Parathyroid adenoma (tissue), 2 donors: ENCODE measurements around the gene LRRN1.

Experiments used
- H2AFZ ChIP-seq: fragments of 300-600 bp; sonication (generic); one replicate; pipeline ENCODE4 v1.7.0; 2017; ENCODE audit warnings: antibody characterized with exemption, mild to moderate bottlenecking
- H3K27ac ChIP-seq: fragments of 300-600 bp; sonication (generic); one replicate; pipeline ENCODE4 v1.7.0; 2017
- H3K27me3 ChIP-seq: fragments of 300-600 bp; sonication (generic); one replicate; pipeline ENCODE4 v1.7.0; 2017; ENCODE audit warnings: low read length; ENCODE audit not compliant: control insufficient read depth, insufficient read depth
- H3K36me3 ChIP-seq: fragments of 300-600 bp; sonication (generic); one replicate; pipeline ENCODE4 v1.7.0; 2017; ENCODE audit warnings: low read length; ENCODE audit not compliant: control insufficient read depth, insufficient read depth
- H3K4me1 ChIP-seq: fragments of 300-600 bp; sonication (generic); one replicate; pipeline ENCODE4 v1.7.0; 2017; ENCODE audit warnings: control low read depth
- H3K4me2 ChIP-seq: fragments of 300-600 bp; sonication (generic); one replicate; pipeline ENCODE4 v1.7.0; 2017; ENCODE audit warnings: low read length
- H3K4me3 ChIP-seq: fragments of 300-600 bp; sonication (generic); one replicate; pipeline ENCODE4 v1.7.0; 2017; ENCODE audit warnings: low read depth, low read length
- H3K79me2 ChIP-seq: fragments of 300-600 bp; sonication (generic); one replicate; pipeline ENCODE4 v1.7.0; 2017; ENCODE audit warnings: control low read depth
- H3K9ac ChIP-seq: fragments of 300-600 bp; sonication (generic); one replicate; pipeline ENCODE4 v1.7.0; 2017; ENCODE audit warnings: mild to moderate bottlenecking
- H3K9me3 ChIP-seq: fragments of 300-600 bp; sonication (generic); one replicate; pipeline ENCODE4 v1.7.0; 2017; ENCODE audit warnings: low read length; ENCODE audit not compliant: control insufficient read depth
- TF ChIP-seq, protein P1 (sequence below): fragments of 300-600 bp; sonication (generic); IDR thresholded peaks from one replicate; pipeline ENCODE4 v1.7.0; 2017; ENCODE audit warnings: antibody characterized with exemption, mild to moderate bottlenecking
- donor health status: primary hyperparathyroidism.

Gene LRRN1

DNA sequence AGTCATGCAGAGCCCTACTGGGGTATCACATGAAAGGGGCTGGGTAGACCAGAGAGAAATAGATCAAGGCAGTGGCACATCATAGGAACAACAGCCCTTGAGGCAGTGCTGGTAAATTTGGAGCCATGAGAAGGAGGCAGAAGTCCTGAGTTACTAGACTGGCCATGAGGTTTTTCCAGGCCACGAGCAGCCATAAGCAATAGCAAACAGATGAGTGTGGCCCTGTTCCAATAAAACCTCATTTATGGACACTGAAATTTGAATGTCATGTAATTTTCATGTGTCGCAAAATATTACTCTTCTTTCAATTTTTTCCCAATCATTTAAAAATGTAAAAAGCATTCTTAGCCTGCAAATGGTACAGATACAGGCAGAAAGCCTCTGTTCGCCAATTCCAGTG, 28.1 kb upstream of the LRRN1 start:
- Histone ChIP-seq H3K9me3 (no peaks in the 10 kb centered on the region), H3K4me3 (no peak overlapping the region), H3K79me2 (no peaks in the 10 kb centered on the region), H2AFZ (no peak overlapping the region), H3K27ac (no peak overlapping the region), H3K27me3 (no peaks in the 10 kb centered on the region), H3K36me3 (no peaks in the 10 kb centered on the region), H3K4me1 (no peaks in the 10 kb centered on the region), H3K9ac (no peak overlapping the region), H3K4me2 (no peak overlapping the region)
- TF ChIP-seq, protein P1, sequence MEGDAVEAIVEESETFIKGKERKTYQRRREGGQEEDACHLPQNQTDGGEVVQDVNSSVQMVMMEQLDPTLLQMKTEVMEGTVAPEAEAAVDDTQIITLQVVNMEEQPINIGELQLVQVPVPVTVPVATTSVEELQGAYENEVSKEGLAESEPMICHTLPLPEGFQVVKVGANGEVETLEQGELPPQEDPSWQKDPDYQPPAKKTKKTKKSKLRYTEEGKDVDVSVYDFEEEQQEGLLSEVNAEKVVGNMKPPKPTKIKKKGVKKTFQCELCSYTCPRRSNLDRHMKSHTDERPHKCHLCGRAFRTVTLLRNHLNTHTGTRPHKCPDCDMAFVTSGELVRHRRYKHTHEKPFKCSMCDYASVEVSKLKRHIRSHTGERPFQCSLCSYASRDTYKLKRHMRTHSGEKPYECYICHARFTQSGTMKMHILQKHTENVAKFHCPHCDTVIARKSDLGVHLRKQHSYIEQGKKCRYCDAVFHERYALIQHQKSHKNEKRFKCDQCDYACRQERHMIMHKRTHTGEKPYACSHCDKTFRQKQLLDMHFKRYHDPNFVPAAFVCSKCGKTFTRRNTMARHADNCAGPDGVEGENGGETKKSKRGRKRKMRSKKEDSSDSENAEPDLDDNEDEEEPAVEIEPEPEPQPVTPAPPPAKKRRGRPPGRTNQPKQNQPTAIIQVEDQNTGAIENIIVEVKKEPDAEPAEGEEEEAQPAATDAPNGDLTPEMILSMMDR: no peak

DNA sequence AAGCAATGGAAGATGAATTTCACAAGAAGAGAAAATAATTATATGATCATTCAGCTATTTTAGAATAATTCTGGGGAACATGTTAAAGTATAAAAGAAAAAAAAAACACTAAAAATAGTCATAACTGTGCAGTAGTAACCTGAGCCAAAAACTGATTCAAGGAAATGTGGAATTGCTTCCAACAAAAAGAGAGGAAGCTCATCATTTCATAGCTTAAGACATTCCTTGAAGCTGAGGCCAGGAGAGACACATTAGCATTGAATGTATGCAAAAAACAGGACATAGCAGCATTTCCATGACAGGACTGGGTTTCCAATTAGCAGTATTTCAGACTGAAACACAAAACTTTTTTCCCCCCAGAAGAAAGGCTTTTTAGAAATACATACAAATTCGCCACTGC, 27.7 kb upstream of the LRRN1 start:
- Histone ChIP-seq H3K27me3 (no peaks in the 10 kb centered on the region), H3K4me1 (no peaks in the 10 kb centered on the region), H3K9me3 (no peaks in the 10 kb centered on the region), H3K36me3 (no peaks in the 10 kb centered on the region), H3K4me3 (no peak overlapping the region), H3K9ac (no peak overlapping the region), H3K4me2 (no peak overlapping the region), H3K79me2 (no peaks in the 10 kb centered on the region), H3K27ac (no peak overlapping the region), H2AFZ (no peak overlapping the region)
- TF ChIP-seq, protein P1: no peak

DNA sequence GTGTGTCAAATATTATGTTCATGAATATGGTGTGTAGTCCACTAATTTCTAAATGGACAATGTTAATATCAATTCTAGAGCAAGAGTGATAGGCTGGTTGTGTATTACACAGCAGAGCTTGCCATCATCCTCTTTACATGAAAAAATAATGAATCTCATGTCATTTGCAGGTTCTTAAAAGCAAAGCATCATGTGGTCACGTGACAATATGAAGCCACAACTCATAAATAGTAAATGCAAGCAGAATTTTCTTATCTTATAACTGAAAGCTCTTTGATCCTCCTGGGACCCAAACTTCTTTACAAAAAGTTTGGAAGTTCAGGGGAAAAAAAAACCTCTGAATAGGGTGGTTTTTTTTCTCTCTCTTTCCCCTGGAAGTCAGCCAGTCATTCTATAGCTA, 26.9 kb upstream of the LRRN1 start:
- no peaks in the 10 kb centered on the region for H3K36me3 ChIP-seq
- H3K27me3 ChIP-seq: no peaks in the 10 kb centered on the region
- H3K9me3 ChIP-seq: no peaks in the 10 kb centered on the region
- H2AFZ ChIP-seq: no peak overlapping the region
- H3K4me2 ChIP-seq: no peak overlapping the region
- no peak overlapping the region for H3K9ac ChIP-seq
- H3K4me3 ChIP-seq: no peak overlapping the region
- H3K79me2 ChIP-seq: no peaks in the 10 kb centered on the region
- TF ChIP-seq, protein P1: no peak
- no peaks in the 10 kb centered on the region for H3K4me1 ChIP-seq
- no peak overlapping the region for H3K27ac ChIP-seq

DNA sequence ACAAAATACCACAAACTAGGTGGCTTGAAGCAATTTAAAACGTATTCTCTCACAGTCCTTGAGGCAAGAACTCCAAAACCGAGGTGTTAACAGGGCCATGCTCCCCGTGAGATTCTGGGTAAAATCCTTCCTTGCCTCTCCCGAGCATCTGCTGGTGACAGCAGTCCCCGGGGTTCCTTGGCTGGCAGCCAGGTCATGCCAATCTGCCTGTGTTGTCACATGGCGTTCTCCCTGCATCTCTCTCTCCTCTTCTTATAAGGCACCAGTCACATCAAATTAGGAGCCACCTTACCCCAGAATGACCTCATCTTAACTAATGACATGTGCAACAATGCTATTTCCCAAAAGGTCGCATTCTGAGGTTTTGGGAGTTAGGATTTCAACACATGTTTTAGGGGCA, 26.3 kb upstream of the LRRN1 start:
- Histone ChIP-seq H2AFZ (no peak overlapping the region), H3K27me3 (no peaks in the 10 kb centered on the region), H3K36me3 (no peaks in the 10 kb centered on the region), H3K79me2 (no peaks in the 10 kb centered on the region), H3K27ac (no peak overlapping the region), H3K4me1 (no peaks in the 10 kb centered on the region), H3K4me2 (no peak overlapping the region), H3K4me3 (no peak overlapping the region), H3K9ac (no peak overlapping the region), H3K9me3 (no peaks in the 10 kb centered on the region)
- TF ChIP-seq, protein P1: no peak

DNA sequence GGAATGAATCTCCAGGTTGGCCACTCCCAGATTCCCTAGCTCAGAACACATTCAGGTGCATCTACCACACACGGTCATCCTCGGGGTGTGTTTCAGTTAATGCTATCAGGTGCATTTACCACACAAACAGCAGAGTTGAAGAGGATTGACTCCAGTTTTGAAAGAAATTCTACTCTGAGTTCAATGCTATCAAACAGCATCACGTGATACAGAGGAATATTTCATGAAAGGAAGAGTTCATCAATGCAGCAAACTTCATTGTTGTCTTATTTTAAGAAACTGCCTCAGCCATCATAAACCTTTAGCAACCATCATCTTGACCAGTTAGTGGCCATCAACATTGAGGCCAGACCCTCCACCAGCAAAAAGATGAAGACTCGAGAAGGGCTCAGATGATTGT, 22.6 kb upstream of the LRRN1 start:
- no peaks in the 10 kb centered on the region for H3K4me1 ChIP-seq
- H3K9ac ChIP-seq: no peak overlapping the region
- no peaks in the 10 kb centered on the region for H3K9me3 ChIP-seq
- H3K36me3 ChIP-seq: no peaks in the 10 kb centered on the region
- H2AFZ ChIP-seq: no peak overlapping the region
- H3K27ac ChIP-seq: no peak overlapping the region
- H3K27me3 ChIP-seq: no peaks in the 10 kb centered on the region
- H3K4me2 ChIP-seq: no peak overlapping the region
- no peak overlapping the region for H3K4me3 ChIP-seq
- TF ChIP-seq, protein P1: no peak
- no peaks in the 10 kb centered on the region for H3K79me2 ChIP-seq
